GM21717 (cell line): ENCODE measurements around the gene GPR151.
"Not testable (repeated sequence)": the region's sequence is repeated elsewhere in the genome, so short reads cannot be mapped to it uniquely, and the experiment has no call there.

Experiments
- ATAC-seq: cut with Tn5 transposase; IDR thresholded peaks from one replicate; pipeline ENCODE4 v1.9.1; 2021; ENCODE audit warnings: mild to moderate bottlenecking, moderate library complexity; ENCODE audit not compliant: unreplicated experiment

GPR151 gene

DNA sequence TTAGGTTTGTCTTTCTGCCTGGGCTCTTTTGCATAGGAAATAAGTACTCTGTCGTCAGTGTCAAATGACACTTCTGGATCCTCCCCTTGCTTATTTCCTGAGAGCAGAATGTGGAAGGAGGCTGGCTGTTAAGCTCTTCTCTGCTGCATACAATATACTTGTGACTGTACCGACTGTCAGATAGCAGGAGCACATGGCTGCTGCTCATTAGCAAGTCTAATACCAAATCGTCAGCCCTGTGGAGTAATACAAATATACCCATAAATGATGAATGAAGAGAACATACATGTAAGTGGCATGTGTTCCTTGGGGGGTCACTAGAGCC, at the start of gene GPR151:
Gene GPR151, minus strand, starts transcription at position 40 of the 325 bp plus-strand sequence. CDS start 77 bp downstream, outside the sequence.
- ATAC-seq = no peak

DNA sequence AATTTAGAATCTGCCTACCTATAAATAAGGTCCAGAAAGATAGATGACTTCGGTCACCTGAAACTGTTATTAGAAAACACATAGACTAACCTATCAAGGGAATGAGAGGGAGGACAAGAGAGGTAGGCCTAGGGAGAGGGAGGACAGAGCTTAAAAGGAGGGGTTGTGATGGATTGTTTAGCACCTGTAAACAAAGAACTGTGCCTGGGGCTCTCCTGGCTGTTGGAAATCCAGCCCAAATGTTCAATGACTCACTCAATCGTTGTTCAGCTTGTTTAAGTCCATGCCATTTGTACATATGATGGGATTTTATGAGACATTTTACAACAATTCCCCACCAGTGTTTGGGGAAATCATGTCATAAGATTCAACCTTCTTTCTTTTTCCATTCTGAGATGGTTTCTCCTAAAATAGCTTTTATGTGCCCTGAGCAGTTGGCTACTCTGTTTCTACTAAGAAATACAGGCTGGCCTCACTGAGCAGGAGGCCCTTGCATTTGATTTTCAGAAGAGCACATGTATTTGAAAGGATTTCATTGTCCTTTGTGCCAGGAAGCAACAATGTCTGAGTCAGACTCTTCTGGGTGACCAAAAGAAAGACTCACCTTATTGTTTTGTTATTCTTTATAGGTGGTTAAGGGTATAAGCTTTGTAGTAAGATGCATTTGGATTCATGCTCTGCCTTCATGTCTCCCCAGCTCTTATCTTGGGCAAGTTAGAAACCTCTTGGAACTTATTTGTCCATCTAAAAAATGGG, 48.2 kb upstream of the GPR151 start:
- ATAC-seq = no peak

DNA sequence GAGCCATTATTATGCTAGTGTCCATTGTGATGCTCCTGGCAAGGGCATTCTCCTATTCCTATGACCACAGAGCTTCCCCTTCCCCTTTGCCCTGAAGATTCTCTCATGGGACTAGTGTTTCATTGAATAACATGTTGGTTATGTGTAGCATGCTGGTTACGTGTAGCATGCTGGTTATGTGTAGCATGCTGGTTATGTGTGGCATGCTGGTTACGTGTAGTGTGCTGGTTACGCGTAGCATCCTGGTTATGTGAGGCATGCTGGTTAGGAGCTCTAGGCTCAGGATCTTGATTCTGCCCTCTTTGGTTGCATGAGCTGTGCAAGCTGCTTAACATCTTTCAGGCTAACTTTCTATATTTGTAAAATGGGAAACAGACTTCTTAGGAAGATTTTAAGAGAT, 46.5 kb upstream of the GPR151 start:
- no peak for ATAC-seq

DNA sequence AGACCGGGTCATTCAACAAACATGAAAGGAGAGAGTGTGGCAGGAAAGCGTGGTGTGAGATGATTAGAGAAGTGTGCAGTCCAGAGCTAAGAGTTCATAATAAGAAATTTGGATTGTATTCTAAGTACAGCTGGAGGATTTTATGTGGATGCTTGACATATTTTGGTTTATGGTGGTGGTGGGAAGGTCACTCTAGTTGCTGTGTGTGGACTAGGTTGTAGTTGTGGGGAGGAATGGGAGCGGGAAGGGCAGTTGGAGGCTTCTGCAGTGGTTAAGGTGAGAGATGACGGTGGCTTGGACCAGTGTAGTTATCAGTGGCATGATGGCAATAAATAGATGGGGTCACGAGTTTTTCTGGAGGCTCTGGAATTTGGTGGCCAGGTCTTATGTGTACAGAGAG, 45.7 kb upstream of the GPR151 start:
- no peak for ATAC-seq

DNA sequence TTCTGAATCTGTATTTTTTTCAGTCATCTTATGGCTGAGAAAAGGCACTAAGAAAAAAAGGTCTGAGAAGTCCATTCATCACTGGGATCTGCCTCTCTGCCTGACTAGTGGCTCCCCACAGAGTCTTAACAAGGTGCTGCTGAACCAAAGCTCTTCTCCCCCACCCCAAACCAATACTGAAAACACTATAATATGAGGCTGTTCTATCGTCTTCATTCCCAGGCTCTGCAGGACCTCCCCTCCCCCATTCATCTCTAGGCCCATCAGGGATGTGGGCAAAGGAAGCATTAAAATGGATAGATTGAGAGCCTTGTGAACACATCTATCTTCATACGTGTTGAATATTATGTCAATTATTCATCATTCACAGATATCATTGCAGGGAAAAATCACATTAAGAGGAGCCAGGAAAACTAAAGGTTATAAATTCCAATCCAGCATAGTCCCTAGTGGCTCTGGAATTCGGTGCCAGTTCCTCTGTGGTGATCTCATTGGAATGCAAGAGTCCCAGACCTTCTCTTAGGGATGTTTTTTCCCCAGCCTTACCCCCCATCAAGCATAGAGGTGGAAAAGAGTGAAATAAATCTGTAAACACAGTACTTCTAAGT, 44.3 kb upstream of the GPR151 start:
- ATAC-seq = no peak

DNA sequence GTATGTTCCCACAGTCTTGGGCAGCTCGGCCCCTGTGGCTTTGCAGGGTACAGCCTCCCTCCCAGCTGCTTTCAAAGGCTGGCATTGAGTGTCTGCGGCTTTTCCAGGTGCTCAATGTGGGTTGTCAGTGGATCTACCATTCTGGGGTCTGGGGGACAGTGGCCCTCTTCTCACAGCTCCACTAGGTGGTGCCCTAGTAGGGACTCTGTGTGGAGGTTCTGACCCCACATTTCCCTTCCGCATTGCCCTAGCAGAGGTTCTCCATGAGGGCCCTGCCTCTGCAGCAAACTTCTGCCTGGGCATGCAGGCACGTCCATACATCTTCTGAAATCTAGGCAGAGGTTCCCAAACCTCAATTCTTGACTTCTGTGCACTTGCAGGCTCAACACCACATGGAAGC, 40.9 kb upstream of the GPR151 start:
- ATAC-seq = not testable (repeated sequence)

DNA sequence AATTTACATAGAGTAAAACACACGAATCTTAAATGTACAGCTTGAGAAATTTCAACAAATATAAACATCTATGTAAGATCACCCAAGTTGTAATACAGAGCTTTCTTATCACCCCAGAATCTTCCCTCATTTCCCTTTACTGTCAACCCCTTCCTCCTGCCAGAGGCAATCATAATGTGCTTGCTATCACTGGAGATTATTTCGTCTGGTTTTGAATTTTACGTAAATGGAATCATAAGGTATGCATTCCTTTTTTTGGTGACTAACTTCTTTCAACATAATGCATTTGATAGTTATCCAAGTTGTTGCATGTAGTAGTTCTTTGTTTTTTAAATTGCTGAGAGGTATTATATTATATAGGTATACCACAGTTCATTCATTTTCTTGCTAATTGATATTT, 37.5 kb upstream of the GPR151 start:
- no peak for ATAC-seq

DNA sequence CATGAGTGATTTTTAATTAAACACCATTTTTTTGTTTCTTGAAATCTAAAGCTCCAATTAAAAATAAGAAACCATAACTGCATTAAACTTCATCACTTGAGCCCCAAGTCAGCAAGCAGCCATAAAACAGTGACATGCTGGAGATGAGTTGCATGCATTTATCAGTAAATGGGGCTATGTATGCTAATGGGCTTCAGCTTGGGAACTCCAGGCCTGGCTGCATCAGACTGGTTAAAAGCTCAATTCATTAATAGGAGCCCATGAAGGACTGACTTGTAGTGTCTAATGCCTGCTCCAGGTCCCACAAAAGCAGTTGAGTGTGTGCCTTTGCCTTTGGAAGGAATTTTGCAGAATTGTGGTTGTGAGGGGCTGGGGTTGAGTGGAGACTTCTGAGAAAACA, 33.6 kb upstream of the GPR151 start:
- ATAC-seq = no peak

DNA sequence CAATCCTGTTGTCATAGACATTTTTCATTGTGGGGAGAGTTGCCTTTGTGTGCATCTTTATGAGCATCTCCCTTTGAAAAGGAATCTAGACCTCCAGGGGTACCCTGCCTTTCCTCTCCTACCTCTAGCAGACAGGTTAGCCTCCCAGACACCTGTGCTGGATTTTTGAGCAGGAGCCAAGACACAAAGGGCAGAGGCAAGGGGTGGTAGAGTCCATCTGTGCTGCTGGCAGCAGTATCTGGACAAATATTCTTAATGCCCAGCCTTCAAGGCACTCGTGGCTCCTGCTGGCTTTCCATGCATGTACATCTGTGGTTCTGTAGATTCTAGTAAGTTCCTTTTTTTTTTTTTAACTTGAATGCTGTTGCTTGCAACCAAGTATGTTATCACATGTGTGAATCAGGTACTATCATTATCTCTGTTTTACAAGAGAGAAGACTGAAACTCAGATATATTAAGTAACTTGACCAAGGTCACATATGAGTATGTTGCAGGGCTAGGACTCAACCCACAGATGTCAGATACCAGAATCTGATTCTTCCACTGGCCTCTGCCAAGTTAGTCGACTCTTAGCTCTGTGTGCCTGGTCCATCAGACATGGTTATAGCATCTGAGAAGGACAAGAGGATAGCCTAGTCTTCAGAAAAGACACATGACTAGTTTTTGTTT, 32.9 kb upstream of the GPR151 start:
- ATAC-seq = no peak

DNA sequence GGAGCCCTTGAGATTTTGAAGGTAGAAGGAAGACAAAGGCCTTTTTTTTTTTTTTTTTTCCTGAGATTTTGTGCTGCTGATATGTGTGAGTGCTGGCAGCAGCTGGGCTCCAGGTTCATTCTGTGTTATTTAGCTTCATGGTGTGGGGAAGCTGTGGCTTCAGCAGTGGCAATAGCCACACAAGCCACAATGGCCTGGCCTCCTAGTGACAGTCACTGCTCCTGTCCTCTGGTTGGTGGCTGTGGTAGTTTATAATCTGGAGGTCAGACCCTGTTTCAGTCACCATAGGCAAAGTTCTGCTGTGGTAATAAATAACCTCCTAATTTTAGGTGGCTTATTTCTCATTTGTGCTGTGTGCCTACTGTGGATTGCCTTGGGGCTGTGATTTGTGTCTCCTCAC, 28.2 kb upstream of the GPR151 start:
- ATAC-seq = no peak

DNA sequence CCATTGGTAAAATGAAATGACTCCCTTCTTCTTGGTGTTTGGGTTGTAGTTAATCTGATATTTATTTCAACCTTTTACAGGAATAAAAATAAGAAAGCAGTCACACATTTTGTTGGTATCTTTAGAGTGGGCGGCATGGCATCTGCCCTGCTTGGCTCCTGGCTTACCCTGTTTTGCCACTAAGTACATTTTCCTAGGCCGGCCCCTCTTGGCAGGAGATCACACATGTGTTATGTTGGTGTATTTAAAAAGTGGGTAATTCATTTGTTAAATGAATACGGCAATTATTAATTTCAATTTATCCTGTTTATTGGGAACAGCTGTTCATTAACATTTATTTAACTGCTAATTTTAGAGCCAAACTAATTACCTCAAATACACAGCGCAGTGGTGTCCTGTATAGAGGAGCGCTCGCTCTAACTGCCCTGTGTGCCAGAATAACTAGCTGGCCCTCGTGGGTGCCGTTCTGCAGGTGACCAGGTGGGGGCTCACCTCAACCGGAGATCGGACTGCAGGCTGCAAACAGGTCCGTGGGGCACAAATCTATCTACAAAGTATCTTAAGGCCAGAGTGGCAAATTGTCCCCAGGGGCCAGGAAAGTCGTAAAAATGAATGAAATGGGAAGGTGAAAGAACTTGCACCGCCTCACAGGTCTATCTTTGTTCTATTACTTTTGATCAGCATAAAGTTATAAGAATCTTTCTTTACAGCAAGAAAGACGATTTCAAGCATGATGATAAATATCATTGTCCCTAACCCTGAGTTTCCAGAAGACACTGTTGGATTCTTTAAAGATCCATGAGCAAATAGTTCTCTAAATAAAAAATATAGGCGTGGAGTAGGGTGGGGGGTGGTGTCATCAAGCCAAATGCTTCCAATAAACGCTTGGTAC, 26.2 kb upstream of the GPR151 start:
- ATAC-seq = peak; percentile 98

DNA sequence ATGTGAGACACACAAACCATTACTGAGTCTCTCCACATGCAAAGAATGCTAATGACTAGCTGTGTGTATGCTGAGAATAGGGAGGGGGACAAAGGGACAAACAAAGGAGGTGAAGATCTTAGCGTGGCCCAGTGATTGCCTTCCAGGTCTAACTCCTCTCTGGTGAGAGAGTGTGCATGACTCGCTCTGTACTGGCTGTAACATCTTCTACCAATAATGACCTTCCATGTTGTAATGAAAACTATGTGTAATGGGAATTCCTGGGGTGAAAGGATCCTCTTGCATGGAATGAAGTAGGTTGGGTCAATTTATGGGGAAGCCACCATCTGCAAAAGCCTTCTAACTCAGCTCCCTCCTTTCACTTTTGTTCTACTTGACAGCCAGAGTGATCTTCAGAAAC, 24.4 kb upstream of the GPR151 start:
- no peak for ATAC-seq

DNA sequence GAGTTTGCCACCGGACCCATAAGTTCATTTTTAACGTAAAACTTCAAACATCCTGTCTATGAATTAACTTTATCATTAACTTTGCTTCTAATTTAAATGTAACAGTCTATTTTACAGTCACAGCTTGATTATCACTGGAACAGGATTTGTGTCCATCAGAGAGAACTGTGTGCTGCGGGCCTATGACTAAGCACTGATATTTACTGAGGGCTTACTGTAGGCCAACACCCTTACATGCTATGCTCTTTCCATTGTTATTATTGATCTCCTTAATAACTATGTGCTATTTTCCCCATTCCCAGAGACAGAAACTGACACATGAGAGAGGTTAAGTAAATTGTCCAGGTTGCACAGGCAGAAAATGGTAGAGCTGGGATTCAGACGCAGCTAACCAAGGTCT, 24.0 kb upstream of the GPR151 start:
- ATAC-seq = no peak

DNA sequence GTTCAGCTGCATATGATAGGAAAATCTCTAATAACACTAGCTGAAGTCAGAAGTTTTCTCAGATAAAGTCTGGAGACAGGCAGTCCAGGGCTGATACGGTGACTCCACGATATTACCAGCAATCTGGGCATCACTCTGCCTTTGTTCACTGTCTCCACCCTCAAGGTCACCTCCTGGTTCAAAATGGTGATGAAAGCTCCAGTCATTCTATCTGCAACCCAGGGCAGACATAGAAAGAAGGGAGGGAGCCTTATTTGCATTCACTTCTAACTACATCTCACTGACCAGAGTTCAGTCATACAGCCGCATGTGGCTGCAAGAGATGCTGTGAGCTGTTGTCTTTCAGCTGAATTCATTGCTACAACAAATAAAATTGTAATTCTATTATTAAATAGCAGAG, 22.4 kb upstream of the GPR151 start:
- no peak for ATAC-seq

DNA sequence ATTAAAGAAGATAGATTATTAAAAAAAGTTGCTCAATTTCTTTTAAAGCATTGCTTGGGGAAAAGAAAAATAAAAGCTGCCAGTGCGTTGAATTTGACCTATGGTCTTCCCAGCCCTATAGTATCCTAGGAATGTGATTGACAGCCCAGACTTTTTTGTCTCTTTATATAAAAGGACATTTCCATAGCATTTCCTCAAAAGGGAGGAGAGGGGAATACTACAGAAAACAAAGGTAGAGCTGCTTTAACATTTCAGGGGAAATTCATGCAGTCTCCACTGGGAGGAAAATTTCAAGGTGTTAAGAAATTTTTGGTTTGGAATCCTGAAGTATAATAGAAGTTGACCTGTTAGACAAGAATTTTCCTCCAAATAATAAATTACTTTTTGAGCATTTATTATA, 17.9 kb upstream of the GPR151 start:
- no peak for ATAC-seq

DNA sequence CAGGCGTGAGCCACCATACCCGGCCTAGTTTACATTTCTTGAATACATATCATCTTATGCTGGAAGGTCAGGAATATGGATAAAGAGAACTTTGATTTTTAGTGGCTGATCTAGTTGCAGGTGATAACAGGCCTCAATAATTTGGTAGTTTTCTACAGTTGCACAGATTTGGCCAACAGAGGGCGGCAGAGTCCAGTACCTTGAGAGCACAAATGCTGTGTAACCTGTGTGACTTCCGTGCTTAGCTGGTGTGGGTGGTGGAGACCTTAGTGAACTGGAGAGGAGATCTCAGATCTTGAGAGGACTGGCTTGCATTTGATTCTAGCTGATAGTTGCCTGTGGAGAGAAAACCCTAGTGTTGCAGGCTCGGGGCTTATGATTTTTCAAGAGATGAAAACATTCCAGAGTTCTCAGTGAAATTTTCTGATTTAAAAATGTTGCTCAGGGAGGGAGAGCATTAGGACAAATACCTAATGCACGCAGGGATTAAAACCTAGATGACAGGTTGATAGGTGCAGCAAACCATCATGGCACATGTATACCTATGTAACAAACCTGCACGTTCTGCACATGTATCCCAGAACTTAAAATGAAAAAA, 17.4 kb upstream of the GPR151 start:
- peak; percentile 97 for ATAC-seq

DNA sequence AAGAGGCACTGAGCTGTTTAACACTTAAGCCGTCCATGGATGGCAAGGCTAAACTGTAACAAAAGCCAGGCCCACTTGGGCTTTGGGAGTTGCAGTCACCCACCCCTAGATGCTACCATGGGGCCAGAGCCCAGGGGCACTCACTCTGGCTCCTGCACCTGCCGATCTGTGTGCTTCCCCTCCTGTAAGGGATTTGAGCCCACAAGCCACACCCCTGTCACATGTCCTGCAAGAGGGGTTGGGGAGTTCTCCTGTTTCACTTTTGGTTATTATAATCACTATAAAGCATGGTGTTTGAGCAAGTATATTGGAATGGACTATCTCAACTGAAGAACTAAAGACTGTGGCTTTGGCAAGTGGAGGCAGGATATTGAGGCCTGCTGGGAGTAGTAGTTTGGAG, 14.0 kb upstream of the GPR151 start:
- peak; percentile 65 for ATAC-seq

DNA sequence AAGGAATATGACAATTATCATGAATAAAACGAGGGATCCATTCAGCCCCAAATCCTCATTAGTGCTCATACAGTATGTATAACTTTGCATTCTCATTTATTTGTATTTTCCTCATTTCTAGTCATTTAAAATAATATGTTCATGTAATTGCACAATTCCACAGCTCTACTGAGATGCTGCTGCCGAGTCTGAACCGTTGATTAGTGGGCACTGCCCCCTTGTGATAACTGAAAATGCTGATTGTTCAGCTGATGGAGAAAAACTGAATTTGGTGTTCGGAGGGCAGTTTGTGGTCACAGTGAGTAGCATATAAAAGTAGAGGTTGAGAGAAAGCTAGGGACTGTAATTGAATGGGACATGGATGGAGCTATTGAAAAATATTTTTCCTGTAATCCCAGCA, 12.2 kb upstream of the GPR151 start:
- ATAC-seq = no peak

DNA sequence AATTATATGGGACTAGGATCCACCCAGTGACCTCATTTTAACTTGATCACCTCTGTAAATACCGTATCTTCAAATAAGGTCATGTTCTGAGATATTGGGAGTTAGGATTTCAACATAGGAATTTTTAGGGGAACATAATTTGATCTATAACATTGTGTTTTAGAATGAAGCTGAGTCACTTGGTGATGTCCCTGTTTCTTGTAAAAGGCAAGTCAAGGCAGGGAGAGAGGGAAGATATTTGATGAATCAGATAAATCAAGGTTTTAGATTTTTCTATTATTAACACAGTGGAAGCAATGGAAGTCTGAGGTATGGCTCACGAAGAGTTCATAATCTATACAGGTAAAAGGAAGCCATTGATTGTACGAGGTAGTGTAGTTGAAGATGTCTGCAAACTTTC, 11.8 kb upstream of the GPR151 start:
- ATAC-seq = no peak

DNA sequence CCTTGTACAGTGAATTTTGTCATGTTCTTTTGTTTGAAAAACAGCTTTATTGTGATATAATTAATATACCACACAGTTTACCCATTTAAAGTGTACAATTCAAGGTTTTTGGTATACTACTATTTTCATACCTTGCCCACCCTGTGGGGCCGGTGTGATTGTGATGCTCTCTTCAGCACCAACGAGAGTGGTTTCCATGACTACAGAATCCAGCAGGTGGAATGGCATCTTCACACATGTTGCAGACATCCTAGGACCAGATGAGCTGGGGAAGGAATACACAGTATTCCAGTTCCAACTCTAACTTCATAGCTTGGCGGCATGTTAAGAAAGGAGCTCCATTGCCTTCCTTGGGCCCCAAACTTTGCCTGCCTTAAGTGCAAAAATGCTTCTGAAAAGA, 7.7 kb upstream of the GPR151 start:
- ATAC-seq = no peak
